HG03571 (cell line): ENCODE results near the gene HDAC5.

Experiments
- ATAC-seq: cut with Tn5 transposase; IDR thresholded peaks from one replicate; pipeline ENCODE4 v1.9.1; 2021; ENCODE audit not compliant: unreplicated experiment

HDAC5 gene

DNA sequence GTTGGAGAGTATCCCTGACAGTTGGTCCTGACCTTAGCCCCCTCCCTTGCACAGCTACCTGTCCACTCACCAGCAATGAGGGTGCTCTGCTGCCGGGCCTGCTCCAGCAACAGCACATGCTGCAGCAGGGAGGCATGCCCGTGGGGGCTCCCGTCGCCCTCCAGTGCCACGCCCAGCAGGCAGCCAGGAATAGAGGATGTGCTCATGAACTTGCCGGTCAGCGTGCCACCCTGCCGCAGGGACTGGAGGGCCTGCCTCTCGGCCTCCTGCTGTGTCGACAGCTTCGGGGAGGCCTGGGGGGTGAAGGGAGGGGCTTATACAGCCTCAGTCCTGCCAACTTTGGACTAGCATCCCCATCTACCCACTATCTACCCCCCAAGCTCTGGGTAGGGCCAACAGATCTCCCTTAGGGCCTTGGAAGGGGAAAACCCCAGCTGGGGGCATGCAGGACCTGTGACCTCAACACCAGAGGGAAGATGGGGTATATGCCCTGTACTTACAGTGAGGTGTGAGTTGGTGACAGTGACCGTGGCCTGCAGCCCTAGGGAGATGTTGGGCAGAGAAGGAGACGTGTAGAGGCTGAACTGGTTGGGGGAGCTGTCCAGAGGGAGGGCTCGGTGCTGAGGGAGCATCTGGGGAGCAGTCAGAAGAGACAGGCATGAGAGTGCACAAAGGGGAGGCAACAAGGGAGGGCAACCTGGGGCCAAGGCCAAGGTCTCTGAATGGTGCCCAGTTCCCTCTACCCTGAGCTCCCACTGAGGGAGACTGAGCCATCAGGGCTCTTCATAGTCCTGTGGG lies 32.0 kb downstream of the HDAC5 start:
- ATAC-seq: no peak

- no peak for ATAC-seq
Measured at GRCh38 chr17:44088254-44088653, 35.2 kb downstream of the HDAC5 start.

DNA sequence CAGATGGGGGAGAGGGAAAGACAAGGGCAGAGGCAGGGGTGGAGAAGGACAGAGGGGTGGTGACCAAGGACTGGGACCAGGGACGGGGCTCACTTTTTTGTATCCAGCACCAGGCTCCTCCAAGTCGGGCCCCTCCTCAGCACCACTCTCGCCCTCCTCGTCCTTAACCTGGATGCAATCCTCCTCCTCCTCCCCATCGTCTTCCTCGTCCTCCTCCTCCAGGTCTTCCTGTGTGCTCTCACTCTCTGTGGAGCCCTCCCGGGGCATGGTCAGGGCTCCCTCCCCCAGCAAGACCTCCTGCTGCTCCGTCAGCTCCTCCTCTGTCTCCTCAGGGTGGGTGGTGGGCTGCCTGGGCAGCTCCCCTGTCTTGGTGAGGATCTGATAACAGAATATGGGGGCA lies 36.1 kb downstream of the HDAC5 start:
- no peak for ATAC-seq

DNA sequence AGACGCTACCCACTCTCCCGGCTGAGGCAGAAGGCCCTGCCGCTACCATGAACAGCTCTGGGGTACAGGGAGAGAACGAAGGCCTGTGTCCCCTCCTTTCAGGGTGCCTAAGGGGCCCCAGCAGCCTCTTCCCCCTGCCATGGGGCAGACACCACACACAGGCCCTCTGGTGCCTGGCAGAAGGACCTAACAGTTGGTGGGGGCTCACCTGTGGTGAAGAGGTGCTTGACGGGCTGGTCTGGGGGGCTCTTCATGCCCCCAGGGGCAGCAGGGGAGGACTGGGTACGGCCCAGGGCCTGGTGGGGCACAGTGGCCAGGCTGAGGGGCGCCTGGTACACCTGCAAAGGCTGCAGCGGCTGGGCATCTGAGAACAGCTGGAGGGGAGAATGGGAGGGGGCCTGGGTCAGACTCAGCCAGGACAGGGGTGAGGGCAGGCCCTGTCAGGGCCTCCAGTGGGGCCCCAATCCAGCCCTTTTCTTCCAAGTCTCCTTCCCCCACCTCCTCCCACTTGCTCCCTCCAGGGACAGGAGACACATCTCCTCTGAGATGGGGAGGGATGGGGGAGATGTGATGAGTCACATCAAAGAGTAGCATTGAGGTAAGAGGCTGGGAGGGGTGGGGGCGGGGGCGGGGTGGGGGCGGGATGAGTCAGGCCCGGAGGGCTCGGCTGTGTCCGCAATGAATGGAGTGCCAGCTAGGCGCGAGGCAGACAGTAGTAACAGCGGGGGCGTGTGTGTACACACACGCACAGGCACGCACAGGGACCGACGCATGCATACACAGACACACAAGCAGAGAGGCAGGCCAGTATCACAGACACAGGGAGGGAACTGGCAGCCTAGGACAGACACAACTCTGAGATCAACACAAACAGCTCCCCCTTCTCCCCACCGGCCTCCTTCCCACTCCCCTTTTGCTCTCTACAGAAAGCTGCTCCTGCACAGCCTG lies 36.8 kb downstream of the HDAC5 start:
- no peak for ATAC-seq

GRCh38 chr17:44085908-44086307 lies 37.5 kb downstream of the HDAC5 start:
- ATAC-seq: no peak

GRCh38 chr17:44084921-44085320 lies 38.5 kb downstream of the HDAC5 start:
- no peak for ATAC-seq

GRCh38 chr17:44084131-44084538 lies 39.3 kb downstream of the HDAC5 start:
- ATAC-seq: no peak

DNA sequence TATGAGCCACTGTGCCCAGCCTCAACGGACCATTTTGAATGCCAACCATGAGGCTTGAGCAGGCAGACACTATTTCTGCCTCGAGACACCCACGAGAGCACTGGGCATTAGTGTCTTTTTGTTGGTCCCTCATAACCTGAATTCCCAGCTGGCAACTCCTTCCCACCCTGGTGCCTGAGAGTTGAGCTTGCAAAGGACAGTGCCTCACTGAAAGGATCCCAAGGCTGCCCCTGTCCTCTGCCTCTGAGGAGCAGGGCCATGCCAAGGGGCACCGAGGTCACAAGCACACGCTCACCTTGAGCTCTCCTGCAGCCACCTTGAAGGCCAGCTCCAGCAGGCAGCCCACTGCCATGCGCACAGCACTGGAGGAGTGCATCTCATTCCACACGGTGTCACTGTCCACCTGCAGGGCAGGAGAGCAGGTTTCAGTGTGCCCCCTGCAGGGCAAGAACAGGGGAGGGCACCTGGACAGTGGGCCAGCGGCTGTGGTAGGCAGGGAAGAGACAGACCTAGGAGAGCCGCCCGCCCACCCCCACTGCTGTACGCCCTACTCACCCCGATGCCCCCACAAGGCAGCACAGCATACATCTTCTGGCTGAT lies 40.1 kb downstream of the HDAC5 start:
- ATAC-seq: no peak

DNA sequence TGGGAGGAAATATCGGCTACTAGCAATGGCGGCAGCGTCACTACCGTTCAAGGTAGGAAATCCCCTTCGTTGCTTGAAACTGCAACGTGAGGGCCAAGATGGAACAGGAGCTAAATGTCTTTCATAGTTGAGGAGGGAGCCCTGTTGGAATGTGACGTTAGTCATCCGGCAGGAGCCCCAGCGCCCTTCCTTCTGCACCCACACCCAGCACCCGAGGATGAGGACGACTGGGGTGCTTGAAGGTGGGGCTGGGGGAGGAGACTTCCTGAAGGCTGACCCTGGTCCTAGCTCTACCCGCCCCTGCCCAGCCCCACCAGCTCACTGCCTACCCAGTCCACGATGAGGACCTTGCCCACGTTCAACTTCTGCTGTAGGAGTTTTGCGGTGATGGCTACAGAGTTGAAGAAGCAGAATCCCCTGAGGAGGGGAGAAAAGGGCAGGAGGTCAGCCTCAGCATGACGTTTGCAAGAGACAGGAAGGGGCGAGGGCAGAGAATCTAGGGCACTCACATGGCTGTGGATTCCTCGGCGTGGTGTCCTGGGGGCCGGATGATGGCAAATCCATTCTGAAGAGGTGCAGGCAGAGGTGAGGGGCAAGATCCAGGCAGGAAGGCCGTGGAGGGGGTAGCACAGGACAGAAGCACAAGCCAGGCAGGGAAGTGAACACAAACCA lies 41.0 kb downstream of the HDAC5 start:
- no peak for ATAC-seq

DNA sequence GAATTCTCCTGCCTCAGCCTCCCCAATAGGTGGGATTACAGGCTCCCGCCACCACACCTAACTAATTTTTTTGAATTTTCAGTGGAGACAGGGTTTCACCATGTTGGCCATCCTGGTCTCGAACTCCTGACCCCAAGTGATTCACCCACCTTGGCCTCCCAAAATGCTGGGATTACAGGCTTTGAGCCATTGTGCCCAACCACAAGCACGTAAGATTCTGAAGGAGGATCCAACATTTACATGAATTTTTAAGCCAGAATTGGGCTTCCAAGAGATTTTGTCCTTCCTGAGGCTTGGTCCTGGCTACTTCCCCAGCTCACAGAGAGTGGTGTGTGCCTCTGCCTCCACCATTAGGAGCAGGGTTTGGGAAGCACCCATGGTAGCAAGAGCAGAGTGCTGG lies 41.8 kb downstream of the HDAC5 start:
- no peak for ATAC-seq

- ATAC-seq: no peak
Measured at GRCh38 chr17:44079877-44080821, 43.3 kb downstream of the HDAC5 start.

DNA sequence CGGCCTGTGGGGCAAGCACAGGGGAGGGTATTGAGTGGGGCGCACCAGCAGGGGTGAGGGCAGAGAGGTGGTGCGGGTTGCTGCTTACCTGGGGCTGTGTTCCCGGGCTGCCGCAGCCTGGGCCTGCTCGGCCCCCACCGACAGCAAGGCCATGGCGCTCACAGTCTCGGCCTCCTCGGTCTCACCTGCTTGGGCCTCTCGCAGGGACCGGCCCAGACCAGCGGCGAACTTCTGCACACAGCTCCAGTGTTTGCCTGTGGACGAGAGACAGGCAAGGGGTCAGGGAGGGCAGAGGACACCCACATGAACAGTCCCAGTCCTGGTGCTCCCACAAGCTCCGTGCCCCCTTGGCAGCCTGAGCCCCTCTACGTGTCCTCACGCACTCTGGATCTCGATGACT lies 45.0 kb downstream of the HDAC5 start:
- ATAC-seq: no peak

DNA sequence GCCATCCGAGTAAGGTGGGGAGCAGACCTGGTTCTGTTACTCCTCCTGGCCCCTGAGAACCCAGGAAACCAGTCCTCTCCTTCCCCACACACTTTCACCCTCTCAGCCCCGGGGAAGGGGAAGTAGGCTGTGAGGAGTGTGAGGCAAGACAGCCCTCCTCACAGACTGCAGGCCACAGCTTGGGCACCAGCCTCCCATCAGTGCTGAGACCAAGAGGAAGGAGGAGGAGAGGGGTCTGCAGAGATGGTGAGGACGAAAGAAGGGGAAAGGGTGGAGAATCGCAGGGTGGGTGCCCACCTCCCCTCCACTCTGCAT lies 45.9 kb downstream of the HDAC5 start:
- ATAC-seq: no peak

- ATAC-seq: no peak
Measured at GRCh38 chr17:44076716-44077594, 46.5 kb downstream of the HDAC5 start.

DNA sequence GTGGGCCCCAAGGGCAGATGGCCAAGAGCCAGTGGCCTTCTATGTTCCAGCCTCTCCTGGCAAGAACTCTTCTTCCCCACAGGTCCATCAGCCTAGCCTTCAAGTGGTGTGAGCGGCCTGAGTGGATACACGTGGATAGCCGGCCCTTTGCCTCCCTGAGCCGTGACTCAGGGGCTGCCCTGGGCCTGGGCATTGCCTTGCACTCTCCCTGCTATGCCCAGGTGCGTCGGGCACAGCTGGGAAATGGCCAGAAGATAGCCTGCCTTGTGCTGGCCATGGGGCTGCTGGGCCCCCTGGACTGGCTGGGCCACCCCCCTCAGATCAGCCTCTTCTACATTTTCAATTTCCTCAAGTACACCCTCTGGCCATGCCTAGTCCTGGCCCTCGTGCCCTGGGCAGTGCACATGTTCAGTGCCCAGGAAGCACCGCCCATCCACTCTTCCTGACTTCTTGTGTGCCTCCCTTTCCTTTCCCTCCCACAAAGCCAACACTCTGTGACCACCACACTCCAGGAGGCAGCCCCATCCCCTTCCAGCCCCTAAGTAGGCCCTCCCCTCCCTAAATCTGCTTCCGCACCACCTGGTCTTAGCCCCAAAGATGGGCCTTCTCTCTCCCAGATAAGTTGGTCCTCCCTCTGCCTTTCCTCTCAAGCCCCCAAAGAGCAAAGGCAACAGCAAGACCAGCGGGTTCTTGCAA lies 47.7 kb downstream of the HDAC5 start:
- no peak for ATAC-seq

- no peak for ATAC-seq
Measured at GRCh38 chr17:44074911-44075285, 48.5 kb downstream of the HDAC5 start.

- ATAC-seq: no peak
Measured at GRCh38 chr17:44074231-44074910, 49.1 kb downstream of the HDAC5 start.

DNA sequence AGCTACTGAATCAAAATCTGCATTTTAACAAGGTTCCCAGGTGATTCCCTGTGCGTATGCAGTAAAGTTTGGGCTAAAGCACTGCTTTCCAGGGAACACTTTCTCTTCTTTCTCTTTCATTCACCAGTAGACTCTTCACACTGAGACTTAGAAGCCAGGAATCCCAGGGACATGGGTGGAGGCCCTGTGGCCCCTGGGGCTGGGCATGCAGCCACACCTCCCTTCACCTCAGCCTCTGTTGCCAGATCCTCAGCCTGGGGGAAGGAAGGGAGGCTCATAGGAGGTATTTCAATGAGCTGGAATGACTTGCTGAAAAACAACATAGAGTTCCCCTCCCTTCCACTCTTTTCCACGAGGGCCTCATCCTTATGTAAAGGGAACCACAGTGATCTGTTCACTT lies 51.7 kb downstream of the HDAC5 start:
- ATAC-seq: no peak
